Neutrophil (primary cell): ENCODE measurements around the gene SLC1A4.

ENCODE experiments used
- H3K27ac ChIP-seq: fragments of 200-600 bp; sonication (generic); 2 replicates; pipeline ENCODE4 v1.5.1; 2016; ENCODE audit warnings: mild to moderate bottlenecking, moderate library complexity
- H3K27me3 ChIP-seq: fragments of 200-600 bp; sonication (generic); 2 replicates; pipeline ENCODE4 v1.6.0; 2016; ENCODE audit warnings: mild to moderate bottlenecking
- H3K36me3 ChIP-seq: fragments of 200-600 bp; sonication (generic); 2 replicates; pipeline ENCODE4 v1.5.1; 2017
- H3K4me1 ChIP-seq, 2 experiments: fragments of 200-600 bp in 1 of 2; sonication (generic) in 1 of 2; 1 replicate in 1 of 2; 2 replicates in 1 of 2; pipeline versions ENCODE4 v1.5.1 to v1.6.1; 2013 to 2016; ENCODE audit warnings: low read depth in 1 of 2, low read length in 1 of 2, mild to moderate bottlenecking in 1 of 2, moderate library complexity in 1 of 2; ENCODE audit not compliant: control insufficient read depth in 1 of 2, insufficient read depth in 1 of 2
- H3K4me3 ChIP-seq, 2 experiments: fragments of 200-600 bp in 1 of 2; sonication (generic) in 1 of 2; 1 replicate in 1 of 2; 2 replicates in 1 of 2; pipeline ENCODE4 v1.5.1; 2013 to 2016; ENCODE audit warnings: low read depth in 1 of 2, low read length in 1 of 2, mild to moderate bottlenecking in 1 of 2, moderate library complexity in 1 of 2
- H3K9me3 ChIP-seq: fragments of 200-600 bp; sonication (generic); 2 replicates; pipeline ENCODE4 v1.5.1; 2016
- TF ChIP-seq, protein P1 (sequence below): fragments of 200-600 bp; sonication (generic); IDR thresholded peaks from 2 replicates; pipeline ENCODE4 v1.5.1; 2016; ENCODE audit warnings: antibody characterized with exemption

SLC1A4 gene

DNA sequence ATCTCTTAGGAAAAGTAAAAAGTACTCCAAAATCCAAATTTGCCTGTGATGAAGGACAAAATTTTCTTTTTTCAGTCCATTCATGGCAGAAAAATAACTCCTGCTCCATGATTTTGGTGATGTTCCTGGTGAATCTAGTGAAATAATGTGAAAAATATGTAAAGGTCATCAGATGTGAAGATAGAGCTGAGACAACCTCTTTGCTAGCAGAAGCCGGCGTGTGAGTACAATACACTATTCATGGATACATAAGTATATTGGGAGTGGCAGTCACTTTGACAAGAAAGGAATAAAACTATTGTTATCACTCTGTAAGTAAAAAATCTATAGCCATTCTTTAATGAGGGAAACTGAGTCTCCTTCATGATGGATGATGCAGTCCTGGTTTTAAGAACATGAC, 6.3 kb upstream of the SLC1A4 start:
- Histone ChIP-seq H3K27me3 (no peaks in the 10 kb centered on the region), H3K9me3 (no peaks in the 10 kb centered on the region), H3K4me3 (no peak overlapping the region), H3K4me1 (no peaks in the 10 kb centered on the region), H3K27ac (no peak overlapping the region), H3K36me3 (no peaks in the 10 kb centered on the region)
- TF ChIP-seq, protein P1, sequence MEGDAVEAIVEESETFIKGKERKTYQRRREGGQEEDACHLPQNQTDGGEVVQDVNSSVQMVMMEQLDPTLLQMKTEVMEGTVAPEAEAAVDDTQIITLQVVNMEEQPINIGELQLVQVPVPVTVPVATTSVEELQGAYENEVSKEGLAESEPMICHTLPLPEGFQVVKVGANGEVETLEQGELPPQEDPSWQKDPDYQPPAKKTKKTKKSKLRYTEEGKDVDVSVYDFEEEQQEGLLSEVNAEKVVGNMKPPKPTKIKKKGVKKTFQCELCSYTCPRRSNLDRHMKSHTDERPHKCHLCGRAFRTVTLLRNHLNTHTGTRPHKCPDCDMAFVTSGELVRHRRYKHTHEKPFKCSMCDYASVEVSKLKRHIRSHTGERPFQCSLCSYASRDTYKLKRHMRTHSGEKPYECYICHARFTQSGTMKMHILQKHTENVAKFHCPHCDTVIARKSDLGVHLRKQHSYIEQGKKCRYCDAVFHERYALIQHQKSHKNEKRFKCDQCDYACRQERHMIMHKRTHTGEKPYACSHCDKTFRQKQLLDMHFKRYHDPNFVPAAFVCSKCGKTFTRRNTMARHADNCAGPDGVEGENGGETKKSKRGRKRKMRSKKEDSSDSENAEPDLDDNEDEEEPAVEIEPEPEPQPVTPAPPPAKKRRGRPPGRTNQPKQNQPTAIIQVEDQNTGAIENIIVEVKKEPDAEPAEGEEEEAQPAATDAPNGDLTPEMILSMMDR: no peak

DNA sequence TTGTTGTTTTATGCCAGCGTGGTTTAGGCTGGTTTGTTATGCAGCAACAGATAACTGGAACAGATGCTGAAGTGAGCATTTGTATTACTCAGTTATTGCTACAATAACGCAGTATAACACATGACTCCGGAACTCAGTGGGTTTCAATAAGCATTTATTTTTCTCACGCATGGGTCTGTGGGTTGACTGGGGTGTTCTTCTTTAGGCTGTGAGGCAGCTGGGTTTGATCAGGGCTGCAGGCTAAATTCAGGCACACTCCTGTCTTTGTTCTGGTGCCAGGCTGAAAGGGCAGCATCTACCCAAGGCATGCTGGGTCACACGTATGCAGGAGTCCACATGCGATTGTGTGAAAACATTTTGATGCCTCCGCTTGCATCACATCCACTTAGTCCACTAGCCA, 3.8 kb upstream of the SLC1A4 start:
- no peaks in the 10 kb centered on the region for H3K36me3 ChIP-seq
- H3K4me3 ChIP-seq: no peak overlapping the region
- no peaks in the 10 kb centered on the region for H3K9me3 ChIP-seq
- no peak overlapping the region for H3K27ac ChIP-seq
- H3K4me1 ChIP-seq: peaks cover 18 to 20% of the 10 kb centered on the region in 2 experiments
- H3K27me3 ChIP-seq: no peaks in the 10 kb centered on the region
- TF ChIP-seq, protein P1: no peak

DNA sequence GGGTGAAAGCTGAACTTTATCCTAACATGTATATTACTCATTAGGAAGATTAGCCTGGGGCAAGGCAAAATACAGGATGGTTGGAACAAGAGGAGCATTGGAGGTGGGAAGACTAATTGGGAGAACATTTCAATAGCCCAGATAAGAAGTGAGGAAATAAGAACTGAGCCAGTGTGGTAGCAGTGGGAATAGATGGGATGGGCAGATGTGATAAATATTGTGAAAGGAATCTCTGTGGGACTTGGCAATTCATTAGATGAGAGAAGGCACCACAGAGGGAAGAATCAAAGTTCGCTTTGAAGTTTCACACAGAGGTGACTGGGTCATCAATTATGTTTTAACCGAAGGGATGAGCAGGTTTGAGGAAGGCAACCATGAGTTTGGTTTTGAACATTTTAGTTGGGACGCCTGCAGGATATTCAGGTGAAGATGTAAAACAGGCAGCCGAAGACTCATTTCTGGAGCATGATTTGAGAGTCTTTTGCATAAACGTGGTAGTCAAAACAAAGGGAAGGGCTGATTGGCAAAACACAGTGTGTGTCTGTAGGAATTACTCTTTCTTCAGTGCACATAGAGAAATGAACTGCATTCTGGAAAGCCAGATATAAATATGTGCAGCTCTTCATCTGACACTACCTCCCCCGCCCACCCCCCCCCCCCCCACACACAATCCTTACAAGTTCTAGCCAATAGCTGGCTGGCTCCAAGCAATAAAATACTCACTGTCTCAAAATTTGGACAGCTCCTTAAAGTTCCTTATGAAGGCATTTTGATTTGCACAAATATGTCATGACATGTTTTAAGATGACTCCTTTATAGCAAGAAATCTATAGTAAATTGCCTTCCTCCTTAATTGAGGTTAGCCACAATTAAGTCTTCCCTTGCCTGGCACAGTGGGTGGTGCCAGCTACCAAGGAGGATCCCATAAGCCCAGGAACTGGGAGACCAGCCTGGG, 1.9 kb upstream of the SLC1A4 start:
- no peaks in the 10 kb centered on the region for H3K27me3 ChIP-seq
- no peaks in the 10 kb centered on the region for H3K9me3 ChIP-seq
- no peaks in the 10 kb centered on the region for H3K36me3 ChIP-seq
- TF ChIP-seq, protein P1: no peak
- no peak overlapping the region for H3K4me3 ChIP-seq
- H3K27ac ChIP-seq: no peak overlapping the region
- peaks cover 24 to 26% of the 10 kb centered on the region in 2 experiments for H3K4me1 ChIP-seq

DNA sequence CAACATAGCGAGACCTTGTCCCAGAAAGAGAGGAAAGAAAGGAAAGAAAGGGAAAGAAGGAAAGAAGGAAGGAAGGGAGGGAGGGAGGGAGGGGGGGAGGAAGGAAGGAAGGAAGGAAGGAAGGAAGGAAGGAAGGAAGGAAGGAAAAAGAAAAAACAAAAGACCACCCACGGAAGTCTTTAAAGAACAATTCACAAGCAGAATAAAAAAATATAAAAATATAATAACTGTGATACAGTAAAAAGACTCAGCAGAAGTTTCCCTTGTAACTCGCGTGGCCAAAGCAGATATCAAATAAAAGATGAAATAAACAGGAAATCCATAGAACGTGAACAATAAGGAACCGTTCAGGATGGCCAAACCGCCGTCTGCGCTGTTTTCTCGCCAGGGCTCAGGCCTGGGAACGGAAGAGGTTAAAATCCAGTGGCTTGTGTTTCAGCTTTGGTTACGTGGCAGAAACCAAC, 1.2 kb upstream of the SLC1A4 start:
- Histone ChIP-seq H3K4me1 (peaks cover 24 to 26% of the 10 kb centered on the region in 2 experiments), H3K27ac (peak overlapping the region; percentile 61)

DNA sequence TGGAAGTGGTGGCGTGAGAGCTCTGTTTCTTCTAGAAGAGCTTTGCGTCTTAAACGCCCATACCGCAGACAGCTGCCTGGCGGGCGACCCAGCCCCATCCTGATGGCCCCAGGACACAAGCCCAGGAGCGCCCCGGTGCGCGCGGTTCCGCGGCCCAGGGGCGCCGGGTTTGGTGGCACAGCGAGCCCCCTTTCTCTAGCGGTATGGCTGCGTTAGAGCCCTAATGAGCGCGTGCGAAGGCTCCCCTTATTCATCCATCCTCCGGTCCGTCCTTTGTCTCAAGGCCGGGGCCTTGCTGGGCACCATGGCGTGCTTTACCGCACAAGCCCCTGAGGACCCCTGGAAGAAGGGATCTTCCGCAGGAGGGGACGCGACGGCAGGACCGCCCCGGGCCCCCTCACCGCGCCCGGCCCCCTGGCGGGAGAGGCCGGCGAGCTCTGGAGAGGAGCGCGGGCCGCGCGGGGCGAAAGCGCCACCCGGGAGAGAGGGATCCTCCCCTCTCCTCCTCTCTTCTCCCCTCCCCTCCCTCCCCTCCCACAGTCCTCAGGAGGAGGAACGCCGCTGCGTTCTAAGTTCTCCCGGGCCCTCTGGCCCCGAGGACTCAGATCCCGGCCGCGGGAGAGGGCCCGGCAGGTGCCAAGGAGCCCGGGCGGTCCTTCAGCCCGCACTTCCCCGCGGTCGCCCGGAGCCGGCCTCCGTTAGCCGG, 626 bp upstream of the SLC1A4 start:
- peaks cover 24 to 26% of the 10 kb centered on the region in 2 experiments for H3K4me1 ChIP-seq
- H3K4me3 ChIP-seq: peak overlapping the region; percentile 59 to 93

More for the DNA sequence above, 1.2 kb upstream of the SLC1A4 start:
- Histone ChIP-seq H3K36me3 (no peaks in the 10 kb centered on the region), H3K9me3 (no peaks in the 10 kb centered on the region), H3K27me3 (no peaks in the 10 kb centered on the region), H3K4me3 (peak overlapping the region; percentile 59 to 93)
- TF ChIP-seq, protein P1: no peak

More for the DNA sequence above, 626 bp upstream of the SLC1A4 start:
- H3K36me3 ChIP-seq: no peaks in the 10 kb centered on the region
- H3K27me3 ChIP-seq: no peaks in the 10 kb centered on the region
- TF ChIP-seq, protein P1: no peak
- peak overlapping the region; percentile 61 for H3K27ac ChIP-seq
- no peaks in the 10 kb centered on the region for H3K9me3 ChIP-seq
